Mesenteric fat pad (tissue), 1 donor: Measurements from ENCODE around the gene PRDM10. TPM values are rescaled to one million over a fixed set of nuclear protein-coding genes. Genes with fewer than 3 reads are reported as not detected.
"Not testable (repeated sequence)": the region's sequence is repeated elsewhere in the genome, so short reads cannot be mapped to it uniquely, and the experiment has no call there.

ENCODE experiments used
- DNase-seq: peaks from one replicate; pipeline ENCODE4 v3.0.0-alpha.2; 2020; ENCODE audit warnings: low spot score
- total RNA-seq: library from RNA; stranded (reverse); fragmentation: NEBNext Ultra II Directional; extraction: Animal tissue kit (Norgen Biotek cat#: 25700); gene quantifications from one replicate; pipeline ENCODE4 v1.2.1, GENCODE V29; 2021
- donor health status: DM: yes; HTN: yes; CAD: no.

Gene PRDM10
- total RNA-seq, 1 donor from 2014 or later, result 7.0 TPM

DNA sequence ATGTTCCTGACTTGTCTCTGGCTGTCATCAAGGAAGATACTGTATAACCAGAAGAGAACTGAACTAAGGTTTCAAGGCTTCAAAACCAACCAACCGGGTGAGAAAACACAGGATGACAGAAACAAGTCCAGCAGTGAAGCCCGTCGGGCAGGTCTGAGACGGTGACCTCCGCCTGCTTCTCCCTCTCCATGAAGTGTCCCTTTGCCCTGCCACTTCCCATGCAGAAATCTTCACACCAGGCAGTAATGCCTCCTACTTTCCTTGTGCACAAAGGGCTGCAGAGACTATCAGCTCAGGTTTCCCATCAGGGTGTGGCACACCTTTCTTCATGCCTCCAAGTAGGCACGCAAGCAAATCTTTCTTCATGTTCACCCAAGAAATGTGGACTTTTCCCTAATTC, 24.2 kb downstream of the PRDM10 start:
- no peak for DNase-seq

DNA sequence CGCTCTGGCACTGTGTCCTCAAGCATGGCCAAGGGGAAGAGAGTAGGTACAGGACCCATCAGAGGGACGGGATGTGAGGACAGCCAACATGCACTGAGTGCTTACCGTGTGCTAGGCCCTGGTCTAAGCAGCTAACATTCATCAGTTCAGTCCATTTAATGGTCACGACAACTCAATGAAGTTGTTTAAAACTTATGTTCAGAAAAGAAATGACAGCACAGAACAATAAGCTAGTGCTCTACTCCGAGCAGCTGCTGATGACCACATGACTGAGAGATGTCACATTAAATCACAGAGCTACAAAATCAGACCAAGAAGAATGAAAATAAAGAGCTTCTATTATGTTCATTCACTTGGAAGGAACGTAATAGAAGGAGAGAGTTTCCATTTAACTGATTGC, 26.3 kb downstream of the PRDM10 start:
- no peak for DNase-seq

GRCh38 chr11:129975543-129975942, 27.1 kb downstream of the PRDM10 start:
- DNase-seq, result no peak

DNA sequence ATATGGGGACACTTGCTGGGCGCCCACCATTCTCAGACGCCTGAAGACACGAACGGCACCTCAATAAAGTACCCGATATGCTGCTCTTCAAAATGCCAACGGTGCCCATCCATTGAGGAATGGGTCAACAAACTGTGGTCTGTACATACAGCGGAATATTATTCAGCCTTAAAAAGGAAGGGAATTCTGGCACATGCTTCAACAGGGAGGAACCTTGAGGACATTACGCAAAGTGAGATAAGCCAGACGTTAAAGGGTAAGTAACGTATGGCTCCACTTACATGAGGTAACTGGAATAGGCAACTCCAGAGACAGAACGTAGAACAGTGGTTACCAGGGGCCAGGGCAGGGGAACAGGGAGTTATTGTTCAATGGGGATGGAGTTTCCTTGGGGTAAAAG, 28.0 kb downstream of the PRDM10 start:
- no peak for DNase-seq

DNA sequence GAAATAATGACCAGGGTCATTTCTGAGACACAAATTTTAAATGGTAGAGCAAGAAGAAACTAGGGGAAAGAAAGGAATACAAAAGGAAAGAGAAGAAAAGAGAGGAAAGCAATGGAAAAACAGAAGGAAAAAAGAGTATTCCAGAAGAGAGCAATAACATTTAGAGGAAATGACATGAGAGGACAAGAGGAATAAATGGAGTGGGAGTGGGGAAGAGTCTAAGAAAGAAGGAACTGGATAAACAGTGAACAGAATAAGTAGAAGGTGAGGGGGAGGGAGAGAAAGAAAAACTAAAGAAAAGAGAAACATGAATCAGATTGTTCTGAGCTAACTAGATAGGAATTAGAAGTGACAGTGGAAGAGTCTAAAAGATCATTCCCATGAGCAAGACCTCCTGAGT, 28.4 kb downstream of the PRDM10 start:
- no peak for DNase-seq

DNA sequence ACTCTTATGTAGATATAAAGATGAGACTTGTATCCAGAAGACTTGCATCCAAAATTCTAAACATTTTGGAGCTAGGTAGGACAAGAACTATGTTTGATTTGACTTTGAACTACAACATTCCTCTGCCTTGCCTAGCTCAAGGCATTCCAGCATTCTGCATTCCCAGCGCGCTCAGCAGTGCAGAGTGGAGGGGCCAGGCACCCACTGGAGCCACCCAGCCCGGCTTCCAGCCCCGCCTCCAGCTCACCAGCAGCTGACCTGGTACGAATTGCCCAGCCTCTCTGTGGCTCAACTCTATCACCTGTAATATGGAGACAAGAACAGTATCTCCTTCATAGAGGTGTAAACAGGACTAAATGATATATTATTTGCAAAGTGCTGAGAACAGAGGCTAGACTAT, 28.8 kb downstream of the PRDM10 start:
- DNase-seq, result no peak

DNA sequence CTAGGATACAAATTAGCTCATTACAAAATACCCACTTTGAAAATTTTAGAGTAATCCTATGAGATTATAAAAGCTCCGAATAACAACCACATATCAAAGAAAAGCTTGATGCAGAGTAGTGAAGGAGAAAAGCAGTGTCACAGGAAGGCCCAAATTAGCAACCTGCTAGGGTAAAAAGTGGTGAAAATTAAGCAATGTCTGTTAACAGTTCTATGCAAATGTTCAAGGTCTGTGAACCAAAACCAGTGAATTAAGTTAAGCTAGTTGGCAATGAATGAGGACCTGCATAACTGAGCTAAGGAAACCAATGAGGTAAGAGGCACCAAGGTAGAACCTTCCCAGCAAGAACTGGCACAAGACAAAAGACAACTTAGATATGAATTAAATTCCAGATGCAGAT, 29.6 kb downstream of the PRDM10 start:
- no peak for DNase-seq

DNA sequence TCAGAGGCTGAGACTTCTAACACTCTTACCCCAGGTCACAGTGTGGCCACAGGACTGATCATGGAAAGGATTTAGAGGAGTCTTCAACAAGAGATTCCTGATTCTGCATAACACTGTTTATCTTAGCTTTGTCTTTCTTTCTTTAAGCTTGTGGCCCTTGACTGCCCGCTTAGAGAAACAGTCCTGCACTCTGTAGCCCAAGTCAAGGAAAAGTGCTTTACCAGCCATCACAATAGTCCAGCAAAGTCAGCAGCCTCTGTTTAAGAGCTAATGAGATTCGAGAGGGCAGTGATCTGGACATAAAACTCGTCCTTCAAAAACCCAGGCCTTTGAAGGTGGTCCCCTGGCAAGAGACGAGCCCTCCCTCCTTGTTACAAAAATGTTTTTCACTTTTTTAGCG, 30.0 kb downstream of the PRDM10 start:
- DNase-seq, result no peak

DNA sequence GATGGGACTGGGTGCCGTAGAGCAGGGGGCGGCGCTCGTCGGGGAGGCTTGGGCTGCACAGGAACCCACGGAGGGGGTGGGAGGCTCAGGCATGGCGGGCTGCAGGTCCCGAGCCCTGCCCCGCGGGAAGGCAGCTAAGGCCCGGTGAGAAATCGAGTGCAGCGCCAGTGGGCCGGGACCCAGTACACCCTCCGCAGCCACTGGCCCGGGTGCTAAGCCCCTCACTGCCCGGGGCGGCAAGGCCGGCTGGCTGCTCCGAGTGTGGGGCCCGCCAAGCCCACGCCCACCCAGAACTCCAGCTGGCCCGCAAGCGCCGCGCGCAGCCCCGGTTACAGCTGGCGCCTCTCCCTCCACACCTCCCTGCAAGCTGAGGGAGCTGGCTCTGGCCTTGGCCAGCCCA, 30.8 kb downstream of the PRDM10 start:
- not testable (repeated sequence) for DNase-seq

- no peak for DNase-seq
These were observed 32.7 kb downstream of the PRDM10 start for GRCh38 chr11:129969920-129970319.

DNA sequence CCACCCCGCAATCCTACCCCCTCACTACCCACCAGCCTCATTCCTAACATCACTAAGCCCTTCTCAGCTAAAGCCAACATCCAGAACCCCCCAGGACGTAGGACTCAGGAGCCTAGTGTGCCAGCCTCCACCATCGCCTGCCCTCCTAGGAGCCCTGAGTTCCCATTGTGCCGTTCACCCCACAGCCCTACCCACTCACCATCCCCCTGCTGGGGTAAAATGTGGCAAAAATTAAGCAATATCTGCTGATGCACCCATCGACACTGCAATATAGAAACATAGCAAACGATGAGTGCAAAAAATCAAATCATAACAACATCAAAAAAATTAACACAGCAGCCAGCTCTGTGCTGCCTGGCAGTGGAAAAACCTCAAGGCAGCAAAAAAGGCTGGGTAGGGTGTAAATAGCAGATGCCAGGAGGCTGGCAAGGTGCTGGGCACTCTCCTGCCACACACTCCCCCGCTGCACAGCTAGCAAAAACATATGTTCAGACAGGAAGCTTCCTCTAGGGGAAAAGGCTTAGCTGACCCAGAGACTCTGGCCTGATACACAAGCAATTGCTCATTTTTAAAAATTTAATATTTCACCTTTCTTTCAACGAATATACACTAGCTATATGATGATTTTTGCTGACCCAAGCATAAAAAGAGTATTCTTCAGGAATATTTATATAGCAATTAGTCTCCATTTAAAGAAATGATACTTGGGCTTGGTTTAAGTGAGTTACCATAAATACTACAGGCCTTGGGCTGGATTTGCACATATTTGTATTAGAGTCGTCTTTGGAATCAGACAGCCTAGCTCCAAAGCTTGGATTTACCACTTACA, 33.8 kb downstream of the PRDM10 start:
- no peak for DNase-seq

DNA sequence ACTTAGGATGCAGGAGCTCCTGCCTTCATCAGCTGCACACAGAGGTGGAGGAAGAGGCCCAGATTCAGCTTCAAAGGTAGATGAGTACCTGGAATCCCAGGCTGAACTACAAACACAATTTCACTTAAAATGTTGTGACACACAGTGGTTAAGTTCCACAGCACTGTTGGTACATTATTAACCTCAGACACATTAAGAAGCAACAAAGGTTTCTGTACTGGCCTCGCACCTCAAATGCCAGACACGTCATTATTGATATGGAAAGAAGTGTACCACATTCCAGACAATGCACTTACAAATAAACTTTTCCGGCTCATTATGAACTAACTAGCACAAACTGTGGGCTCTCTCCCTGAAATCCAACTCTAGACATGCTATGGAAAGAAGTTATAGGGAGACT, 34.6 kb downstream of the PRDM10 start:
- no peak for DNase-seq

DNA sequence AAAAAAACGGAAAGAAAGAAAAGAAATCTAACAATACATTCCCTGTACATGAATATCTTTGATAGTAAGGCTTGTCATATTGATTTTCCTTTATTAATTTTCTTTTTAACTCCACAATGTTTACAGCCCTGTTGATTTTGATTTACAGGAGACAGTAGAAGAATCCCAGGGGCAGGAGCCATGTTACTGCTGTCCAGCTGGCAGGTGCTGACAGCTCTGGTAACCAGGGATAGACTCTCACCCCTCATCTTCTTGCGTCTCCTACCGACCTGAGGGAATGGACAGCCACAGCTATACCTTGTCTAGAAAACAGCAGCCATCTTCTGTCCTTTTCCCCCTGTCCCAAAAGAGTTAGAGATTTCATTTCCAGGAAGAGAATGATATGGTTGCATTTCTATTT, 37.4 kb downstream of the PRDM10 start:
- no peak for DNase-seq

DNA sequence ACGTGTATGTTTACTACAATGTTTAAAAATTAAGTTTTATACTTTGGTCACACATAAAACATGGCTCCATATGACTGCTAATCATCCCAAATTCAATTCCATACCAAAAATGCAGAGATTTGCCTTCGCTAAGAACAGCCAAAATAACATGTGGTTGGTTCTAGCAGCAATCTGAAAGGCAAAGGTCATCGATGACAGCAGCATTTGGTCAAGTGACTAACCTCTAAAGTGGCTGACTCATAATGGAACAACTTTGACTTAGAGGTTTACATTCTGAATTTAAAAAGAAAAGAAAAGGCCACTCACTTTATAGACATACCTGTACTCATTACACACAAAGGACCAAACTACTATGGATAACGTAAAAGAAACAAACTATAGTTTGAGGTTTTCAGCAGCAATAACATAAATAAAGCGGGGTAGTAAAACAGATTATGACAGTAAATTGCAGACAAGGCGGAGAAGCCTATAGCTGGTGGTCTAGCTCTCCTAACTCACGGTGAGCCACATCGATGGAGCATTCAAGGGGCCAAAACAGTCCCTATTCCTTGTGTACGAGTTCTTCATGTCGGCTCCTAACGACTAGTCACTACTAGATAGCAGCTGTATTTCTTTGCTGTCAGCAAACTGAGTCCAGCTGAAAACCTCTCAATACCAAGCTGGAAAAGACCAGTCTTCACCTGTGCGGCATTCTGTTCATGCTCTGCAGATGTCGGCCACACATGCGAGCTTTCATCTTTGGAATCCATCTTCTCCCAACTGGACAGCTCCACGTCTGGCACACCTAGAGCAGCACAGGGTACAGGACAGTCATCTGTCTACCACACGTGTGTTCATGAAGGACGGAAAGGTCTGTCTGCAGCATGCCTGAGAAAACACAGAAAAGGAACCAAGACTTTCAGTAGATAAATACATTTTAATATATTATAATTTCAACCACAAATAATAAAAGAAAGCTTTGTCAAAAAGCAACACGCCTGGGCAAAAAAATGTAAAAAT, 42.1 kb downstream of the PRDM10 start:
- no peak for DNase-seq

DNA sequence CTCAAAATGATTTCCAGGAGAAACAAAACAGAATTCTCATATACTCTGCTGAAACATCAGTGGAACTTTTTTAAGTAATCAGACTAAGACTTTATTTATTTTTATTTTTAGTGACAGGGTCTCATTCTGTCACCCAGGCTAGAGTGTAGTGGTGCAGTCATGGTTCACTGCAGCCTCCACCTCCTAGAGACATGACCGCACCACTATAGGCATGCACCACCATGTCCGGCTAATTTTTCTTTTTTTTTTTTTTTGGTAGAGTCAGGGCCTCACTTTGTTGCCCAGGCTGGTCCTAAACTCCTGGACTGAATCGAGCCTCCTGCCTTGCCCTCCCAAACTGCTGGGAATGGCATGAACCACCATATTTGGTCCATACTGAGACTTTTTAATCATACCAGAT, 42.9 kb downstream of the PRDM10 start:
- no peak for DNase-seq

DNA sequence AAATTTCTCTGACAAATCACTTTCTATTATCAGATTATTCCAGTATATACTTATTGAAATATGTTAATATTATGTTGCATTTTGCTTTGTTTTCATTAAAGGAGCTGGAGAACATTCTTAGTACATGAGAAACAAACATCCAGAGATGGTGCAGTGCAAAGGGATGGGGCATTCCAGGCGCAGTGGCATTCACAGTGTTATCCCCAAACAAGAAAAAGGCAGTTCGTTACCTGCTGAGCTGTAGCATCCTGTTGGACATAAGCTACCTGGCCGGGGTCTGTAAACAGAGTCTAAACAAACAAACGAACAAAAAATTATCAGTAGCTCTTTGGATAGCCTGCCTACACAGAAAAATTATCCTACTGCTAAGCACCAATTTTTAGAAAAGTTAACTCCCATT, 47.4 kb downstream of the PRDM10 start:
- DNase-seq, result no peak

- not testable (repeated sequence) for DNase-seq
These were observed 47.9 kb downstream of the PRDM10 start for GRCh38 chr11:129954703-129955102.

DNA sequence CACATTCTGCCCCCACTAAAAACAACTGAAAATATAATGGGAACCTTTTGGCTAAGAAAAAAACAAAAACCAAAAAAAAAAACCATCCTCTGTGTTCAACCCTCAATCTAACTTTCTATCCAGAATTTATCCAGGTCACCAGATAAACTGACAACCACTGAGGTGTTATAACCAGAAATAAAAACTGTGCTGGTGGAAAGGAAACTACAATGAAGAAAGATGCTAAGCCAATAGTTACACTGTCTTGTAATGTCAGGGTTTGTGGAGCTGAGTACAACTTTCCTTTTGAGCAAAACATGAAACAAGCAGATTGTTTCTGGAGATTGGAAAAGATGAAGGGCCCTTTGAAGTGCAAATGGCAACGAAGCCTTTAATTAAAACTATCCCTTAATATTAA, 50.8 kb downstream of the PRDM10 start:
- DNase-seq, result no peak

DNA sequence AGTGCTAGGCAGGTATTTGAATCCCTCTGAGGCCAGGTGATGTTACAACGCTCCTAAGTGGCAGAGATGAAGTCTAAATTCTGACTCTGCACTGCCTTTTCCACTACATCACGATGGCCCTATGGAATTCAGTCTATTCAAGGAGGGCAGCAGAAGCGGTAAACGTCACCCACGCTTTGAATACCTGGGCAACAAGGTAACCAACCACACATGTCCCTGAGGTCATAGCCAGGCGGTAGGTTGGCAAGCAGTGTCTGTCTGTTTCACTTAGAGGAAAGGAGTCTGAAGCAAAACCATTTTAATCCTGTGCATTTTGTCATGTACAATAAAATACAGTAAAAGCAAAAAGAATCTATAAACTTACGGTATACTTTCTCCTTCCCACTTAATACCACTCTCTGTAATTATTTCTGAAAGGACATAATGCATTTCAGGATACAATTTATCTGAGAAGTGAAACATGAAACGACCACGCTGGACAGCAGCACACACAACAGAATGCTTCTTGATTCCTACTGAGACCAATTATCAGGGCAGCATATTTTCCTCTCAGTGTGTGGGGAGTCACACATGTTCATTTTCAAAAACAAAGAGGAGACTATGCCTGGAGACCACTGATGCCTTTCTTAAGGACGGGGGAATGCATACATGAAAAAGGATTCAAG, 51.3 kb downstream of the PRDM10 start:
- DNase-seq, result no peak

- no peak for DNase-seq
These were observed 52.2 kb downstream of the PRDM10 start for GRCh38 chr11:129950101-129951091.
